HG03196 (cell line): Measurements from ENCODE around the gene EVI5.
A peak's percentile ranks its signal among the peaks of the same experiment; 100 is the strongest.
"Not testable (repeated sequence)": the region's sequence is repeated elsewhere in the genome, so short reads cannot be mapped to it uniquely, and the experiment has no call there.

Experiments used
- ATAC-seq: cut with Tn5 transposase; IDR thresholded peaks from one replicate; pipeline ENCODE4 v1.9.1; 2021; ENCODE audit not compliant: unreplicated experiment

EVI5 gene

GRCh38 chr1:92792340-92792782 lies 7.5 kb upstream of the EVI5 start:
- no peak for ATAC-seq

- ATAC-seq: no peak
Measured at GRCh38 chr1:92791487-92792066, 6.7 kb upstream of the EVI5 start.

- no peak for ATAC-seq
Measured at GRCh38 chr1:92790867-92791266, 6.0 kb upstream of the EVI5 start.

GRCh38 chr1:92790081-92790480 lies 5.2 kb upstream of the EVI5 start:
- ATAC-seq: no peak

- no peak for ATAC-seq
Measured at GRCh38 chr1:92786111-92786901, 1.4 kb upstream of the EVI5 start.

- peak; percentile 12 for ATAC-seq
Measured at GRCh38 chr1:92784021-92784638, 778 bp downstream of the EVI5 start.

- not testable (repeated sequence) for ATAC-seq
Measured at GRCh38 chr1:92783550-92783949, 1.4 kb downstream of the EVI5 start.

GRCh38 chr1:92778376-92778775 lies 6.5 kb downstream of the EVI5 start:
- ATAC-seq: no peak

GRCh38 chr1:92774407-92774806 lies 10.5 kb downstream of the EVI5 start:
- no peak for ATAC-seq

GRCh38 chr1:92773749-92774148 lies 11.2 kb downstream of the EVI5 start:
- not testable (repeated sequence) for ATAC-seq

GRCh38 chr1:92769856-92770255 lies 15.1 kb downstream of the EVI5 start:
- ATAC-seq: no peak

- ATAC-seq: no peak
Measured at GRCh38 chr1:92768915-92769314, 16.0 kb downstream of the EVI5 start.

- no peak for ATAC-seq
Measured at GRCh38 chr1:92768296-92768695, 16.6 kb downstream of the EVI5 start.

- ATAC-seq: no peak
Measured at GRCh38 chr1:92764116-92764515, 20.8 kb downstream of the EVI5 start.

- ATAC-seq: no peak
Measured at GRCh38 chr1:92762355-92762754, 22.6 kb downstream of the EVI5 start.

GRCh38 chr1:92759361-92759760 lies 25.5 kb downstream of the EVI5 start:
- no peak for ATAC-seq

- ATAC-seq: no peak
Measured at GRCh38 chr1:92756537-92756936, 28.4 kb downstream of the EVI5 start.

GRCh38 chr1:92755541-92756461 lies 29.1 kb downstream of the EVI5 start:
- no peak for ATAC-seq

- ATAC-seq: no peak
Measured at GRCh38 chr1:92754719-92755050, 30.2 kb downstream of the EVI5 start.

- no peak for ATAC-seq
Measured at GRCh38 chr1:92754000-92754718, 30.7 kb downstream of the EVI5 start.

GRCh38 chr1:92752719-92753118 lies 32.2 kb downstream of the EVI5 start:
- no peak for ATAC-seq
